Esophagus squamous epithelium (tissue), 4 donors: ENCODE results near the gene WDFY3.

Experiments used
- CTCF ChIP-seq, 6 experiments: fragments of 450-650 bp in 4 of 6; fragments of 200-600 bp in 2 of 6; sonication (generic) in 2 of 6; IDR thresholded peaks; one replicate each; pipeline ENCODE4 v1.5.1; 2016 to 2019; ENCODE audit warnings: antibody characterized with exemption in 6 of 6, mild to moderate bottlenecking in 4 of 6, moderate library complexity in 4 of 6
- POLR2A ChIP-seq, 4 donors: fragments of 450-650 bp; IDR thresholded peaks; one replicate each; pipeline ENCODE4 v1.6.1; 2017; ENCODE audit warnings: antibody characterized with exemption in 4 of 4, mild to moderate bottlenecking in 4 of 4, moderate library complexity in 3 of 4

- TF ChIP-seq CTCF (IDR thresholded peaks at IDR 0.05) (no peak), POLR2A (IDR thresholded peaks at IDR 0.05) (no peak)
Observed at GRCh38 chr4:84678976-84679744, 287.3 kb downstream of the WDFY3 start.
